GM23338 (cell line): ENCODE measurements around the gene KCNN3. TPM values are rescaled to one million over a fixed set of nuclear protein-coding genes. Genes with fewer than 3 reads are reported as not detected.

Source experiments
- ATAC-seq: fragments of 200-7000 bp; cut with Tn5 transposase; 3 replicates; pipeline ENCODE4 v1.9.1; 2020
- DNase-seq: peaks from one replicate; pipeline ENCODE4 v3.0.0-alpha.2; 2015; ENCODE audit warnings: low spot score
- H2AFZ ChIP-seq: fragments of 200-600 bp; sonication (generic); 2 replicates; pipeline ENCODE4 v1.8.0; 2016; ENCODE audit warnings: antibody characterized with exemption, mild to moderate bottlenecking, moderate library complexity
- H3F3A ChIP-seq: fragments of 200-600 bp; sonication (generic); replicated peaks from 2 replicates; pipeline ENCODE4 v1.8.0; 2017; ENCODE audit warnings: antibody characterized with exemption, mixed run types, low read depth
- H3K27ac ChIP-seq: fragments of 200-600 bp; sonication (generic); 2 replicates; pipeline ENCODE4 v1.6.1; 2016; ENCODE audit warnings: low read depth
- H3K27me3 ChIP-seq: fragments of 200-600 bp; sonication (generic); 2 replicates; pipeline ENCODE4 v1.8.0; 2016; ENCODE audit warnings: mild to moderate bottlenecking, mixed run types, moderate library complexity; ENCODE audit not compliant: insufficient read depth
- H3K36me3 ChIP-seq: fragments of 200-600 bp; sonication (generic); 2 replicates; pipeline ENCODE4 v1.8.0; 2016; ENCODE audit warnings: mild to moderate bottlenecking; ENCODE audit not compliant: insufficient read depth
- H3K4me1 ChIP-seq: fragments of 200-600 bp; sonication (generic); 2 replicates; pipeline ENCODE4 v1.8.0; 2016; ENCODE audit warnings: mild to moderate bottlenecking, moderate library complexity; ENCODE audit not compliant: insufficient read depth
- H3K4me2 ChIP-seq: fragments of 200-600 bp; sonication (generic); 2 replicates; pipeline ENCODE4 v1.7.1; 2017; ENCODE audit warnings: mixed run types
- H3K4me3 ChIP-seq: fragments of 200-600 bp; sonication (generic); 2 replicates; pipeline ENCODE4 v1.6.1; 2016; ENCODE audit warnings: mixed run types
- H3K79me2 ChIP-seq: fragments of 200-600 bp; sonication (generic); replicated peaks from 2 replicates; pipeline ENCODE4 v1.8.0; 2017; ENCODE audit warnings: mild to moderate bottlenecking; ENCODE audit not compliant: insufficient read depth
- H3K9me2 ChIP-seq: fragments of 200-600 bp; sonication (generic); 2 replicates; pipeline ENCODE4 v1.8.0; 2017; ENCODE audit not compliant: insufficient read depth
- H4K20me1 ChIP-seq: fragments of 200-600 bp; sonication (generic); replicated peaks from 2 replicates; pipeline ENCODE4 v1.8.0; 2017; ENCODE audit warnings: mild to moderate bottlenecking; ENCODE audit not compliant: insufficient read depth
- H3K27ac Mint-ChIP-seq: 2 replicates; pipeline ENCODE4 v1.8.0; 2020; ENCODE audit warnings: inconsistent platforms, mild to moderate bottlenecking, moderate library complexity, mixed read lengths
- H3K27me3 Mint-ChIP-seq: 3 replicates; pipeline ENCODE4 v1.8.0; 2022; ENCODE audit warnings: low read depth, mild to moderate bottlenecking, moderate library complexity, mixed read lengths, inconsistent platforms; ENCODE audit not compliant: insufficient read depth, poor library complexity
- H3K36me3 Mint-ChIP-seq: 3 replicates; pipeline ENCODE4 v1.8.0; 2021; ENCODE audit warnings: low read depth, mild to moderate bottlenecking, inconsistent platforms, moderate library complexity, mixed read lengths
- H3K4me1 Mint-ChIP-seq: 3 replicates; pipeline ENCODE4 v1.8.0; 2020; ENCODE audit warnings: mild to moderate bottlenecking, inconsistent platforms, mixed read lengths
- H3K4me3 Mint-ChIP-seq: 3 replicates; pipeline ENCODE4 v1.8.0; 2021; ENCODE audit warnings: moderate library complexity, mild to moderate bottlenecking, inconsistent platforms, mixed read lengths
- H3K9me3 Mint-ChIP-seq: 3 replicates; pipeline ENCODE4 v1.8.0; 2020; ENCODE audit warnings: moderate library complexity, mild to moderate bottlenecking, inconsistent platforms, mixed read lengths
- EZH2phosphoT487 ChIP-seq: fragments of 200-600 bp; sonication (generic); IDR thresholded peaks from one replicate; pipeline ENCODE4 v1.8.1; 2018; ENCODE audit warnings: antibody characterized with exemption; ENCODE audit not compliant: unreplicated experiment
- JUNB ChIP-seq: IDR thresholded peaks from one replicate; pipeline ENCODE4 v1.6.1; 2016; ENCODE audit warnings: antibody characterized with exemption; ENCODE audit not compliant: unreplicated experiment
- NANOG ChIP-seq: IDR thresholded peaks from 2 replicates; pipeline ENCODE4 v1.6.1; 2016; ENCODE audit warnings: antibody characterized with exemption, borderline replicate concordance
- POLR2AphosphoS5 ChIP-seq: IDR thresholded peaks from 2 replicates; pipeline ENCODE4 v1.6.1; 2016; ENCODE audit warnings: antibody characterized with exemption, low read depth
- REST ChIP-seq: IDR thresholded peaks from one replicate; pipeline ENCODE4 v1.6.1; 2018; ENCODE audit warnings: antibody characterized with exemption; ENCODE audit not compliant: unreplicated experiment
- STAT1 ChIP-seq: IDR thresholded peaks from one replicate; pipeline ENCODE4 v1.6.1; 2016; ENCODE audit warnings: antibody characterized with exemption; ENCODE audit not compliant: unreplicated experiment
- ZNF114 ChIP-seq: fragments of 250-450 bp; sonication (Bioruptor Pico); IDR thresholded peaks from 2 replicates; pipeline ENCODE4 v1.5.0; 2020; ENCODE audit warnings: mild to moderate bottlenecking, moderate library complexity
- polyA plus RNA-seq: library from polyadenylated mRNA; unstranded; fragments of >200 nt; fragmentation: Nextera tagmentation; extraction: Ambion mirVana; gene quantifications from 2 replicates; pipeline ENCODE4 v1.2.1, GENCODE V29; 2016
- total RNA-seq: library from RNA; depleted of rRNA; stranded (reverse); fragments of >200 nt; shearing (Covaris generic); gene quantifications from 2 replicates; pipeline ENCODE4 v1.2.3, GENCODE V29; 2014
- TF ChIP-seq, protein P1 (sequence below), 2 experiments: fragments of 200-600 bp in 1 of 2; sonication (generic) in 1 of 2; conservative IDR thresholded peaks; 2 replicates each; pipeline versions ENCODE4 v1.5.1 to v1.6.1; 2016 to 2017; ENCODE audit warnings: antibody characterized with exemption in 2 of 2, low read depth in 2 of 2, mild to moderate bottlenecking in 2 of 2, moderate library complexity in 1 of 2

Gene KCNN3
- total and polyA plus RNA-seq, 2 experiments from 2014 or later = 1.9 to 3.0 TPM

DNA sequence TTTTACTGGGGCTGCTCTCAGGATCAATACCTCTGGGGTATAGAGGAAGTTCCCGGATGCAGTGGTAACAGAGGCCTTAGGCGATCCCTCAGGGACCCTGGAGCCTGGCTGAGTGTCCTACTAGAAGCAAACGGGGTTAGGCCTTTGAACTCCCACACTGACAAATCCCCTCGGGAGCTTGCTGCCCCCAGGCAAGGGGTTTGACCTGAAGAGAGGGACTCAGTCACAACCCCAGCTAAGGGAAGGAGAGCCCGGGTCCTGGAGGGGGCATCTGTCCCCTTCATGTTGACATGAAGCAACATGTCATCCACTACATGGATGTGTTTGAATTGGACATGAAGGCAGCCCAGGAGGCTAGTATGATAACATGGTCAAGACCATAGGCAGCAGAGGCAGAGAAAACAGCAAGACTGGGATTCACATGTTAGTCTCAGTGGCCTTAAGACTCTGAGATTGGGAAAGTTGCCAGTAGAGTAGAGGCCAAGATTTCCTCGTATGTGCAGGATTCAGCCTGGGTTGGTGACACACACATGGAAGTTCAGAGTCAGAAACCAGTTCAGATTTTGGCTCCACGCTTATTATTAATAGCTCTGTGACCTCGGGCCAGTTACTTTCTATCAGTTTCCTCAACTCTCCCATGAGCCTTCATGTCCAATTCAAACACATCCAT, 101.5 kb downstream of the KCNN3 start:
- peaks cover 4% of the 10 kb centered on the region for H3K27me3 Mint-ChIP-seq
- no peaks in the 10 kb centered on the region for H3K9me3 Mint-ChIP-seq
- H3K4me2 ChIP-seq = no peak overlapping the region
- no peaks in the 10 kb centered on the region for H3K27me3 ChIP-seq
- no peaks in the 10 kb centered on the region for H3K79me2 ChIP-seq
- no peaks in the 10 kb centered on the region for H3K36me3 Mint-ChIP-seq
- peaks cover 6% of the 10 kb centered on the region for H3K4me1 ChIP-seq
- H3K27ac Mint-ChIP-seq = no peak overlapping the region
- no peak overlapping the region for H2AFZ ChIP-seq
- H3K4me3 Mint-ChIP-seq = no peak overlapping the region
- peaks cover 18% of the 10 kb centered on the region for H3K4me1 Mint-ChIP-seq
- TF ChIP-seq ZNF114 (CRISPR knock-in tag) = no peak
- no peak for TF ChIP-seq EZH2phosphoT487
- no peak for TF ChIP-seq STAT1
- no peak for TF ChIP-seq NANOG
- TF ChIP-seq REST = no peak
- TF ChIP-seq JUNB = no peak
- TF ChIP-seq, protein P1, sequence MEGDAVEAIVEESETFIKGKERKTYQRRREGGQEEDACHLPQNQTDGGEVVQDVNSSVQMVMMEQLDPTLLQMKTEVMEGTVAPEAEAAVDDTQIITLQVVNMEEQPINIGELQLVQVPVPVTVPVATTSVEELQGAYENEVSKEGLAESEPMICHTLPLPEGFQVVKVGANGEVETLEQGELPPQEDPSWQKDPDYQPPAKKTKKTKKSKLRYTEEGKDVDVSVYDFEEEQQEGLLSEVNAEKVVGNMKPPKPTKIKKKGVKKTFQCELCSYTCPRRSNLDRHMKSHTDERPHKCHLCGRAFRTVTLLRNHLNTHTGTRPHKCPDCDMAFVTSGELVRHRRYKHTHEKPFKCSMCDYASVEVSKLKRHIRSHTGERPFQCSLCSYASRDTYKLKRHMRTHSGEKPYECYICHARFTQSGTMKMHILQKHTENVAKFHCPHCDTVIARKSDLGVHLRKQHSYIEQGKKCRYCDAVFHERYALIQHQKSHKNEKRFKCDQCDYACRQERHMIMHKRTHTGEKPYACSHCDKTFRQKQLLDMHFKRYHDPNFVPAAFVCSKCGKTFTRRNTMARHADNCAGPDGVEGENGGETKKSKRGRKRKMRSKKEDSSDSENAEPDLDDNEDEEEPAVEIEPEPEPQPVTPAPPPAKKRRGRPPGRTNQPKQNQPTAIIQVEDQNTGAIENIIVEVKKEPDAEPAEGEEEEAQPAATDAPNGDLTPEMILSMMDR (conservative IDR thresholded peaks at IDR 0.05; ENCODE audit: low read depth in 2 of 2) = no peak
- no peaks in the 10 kb centered on the region for H3F3A ChIP-seq
- H3K9me2 ChIP-seq = no peaks in the 10 kb centered on the region
- H3K36me3 ChIP-seq = no peaks in the 10 kb centered on the region
- H4K20me1 ChIP-seq = no peaks in the 10 kb centered on the region
- no peak for DNase-seq
- no peak for ATAC-seq
- no peak overlapping the region for H3K27ac ChIP-seq
- no peak overlapping the region for H3K4me3 ChIP-seq

GRCh38 chr1:154767315-154768240, 102.5 kb downstream of the KCNN3 start:
- H3F3A ChIP-seq = no peaks in the 10 kb centered on the region
- no peak for TF ChIP-seq POLR2AphosphoS5
- no peak overlapping the region for H3K4me3 Mint-ChIP-seq
- H4K20me1 ChIP-seq = no peaks in the 10 kb centered on the region
- H3K4me2 ChIP-seq = no peak overlapping the region
- no peak for ATAC-seq
- peaks cover 4% of the 10 kb centered on the region for H3K27me3 Mint-ChIP-seq
- no peaks in the 10 kb centered on the region for H3K79me2 ChIP-seq
- no peaks in the 10 kb centered on the region for H3K36me3 ChIP-seq
- no peak for DNase-seq
- H2AFZ ChIP-seq = no peak overlapping the region
- no peaks in the 10 kb centered on the region for H3K4me1 ChIP-seq
- no peak overlapping the region for H3K4me3 ChIP-seq
- no peaks in the 10 kb centered on the region for H3K9me3 Mint-ChIP-seq
- no peaks in the 10 kb centered on the region for H3K27me3 ChIP-seq
- H3K36me3 Mint-ChIP-seq = no peaks in the 10 kb centered on the region
- H3K9me2 ChIP-seq = no peaks in the 10 kb centered on the region
- no peak overlapping the region for H3K27ac ChIP-seq
- H3K4me1 Mint-ChIP-seq = peaks cover 11% of the 10 kb centered on the region
- no peak overlapping the region for H3K27ac Mint-ChIP-seq
